ACC112 (cell line): ENCODE results near the gene ITK.

Source experiments
- H2AFZ ChIP-seq: fragments of 200-600 bp; sonication (generic); one replicate; pipeline ENCODE4 v1.6.0; 2017; ENCODE audit warnings: antibody characterized with exemption, low read length; ENCODE audit not compliant: unreplicated experiment
- H3K27ac ChIP-seq: fragments of 200-600 bp; sonication (generic); 2 replicates; pipeline ENCODE4 v1.5.1; 2014; ENCODE audit warnings: low read depth, mild to moderate bottlenecking, antibody characterized with exemption, low read length, moderate library complexity
- H3K27me3 ChIP-seq: fragments of 200-600 bp; sonication (generic); 2 replicates; pipeline ENCODE4 v1.6.1; 2014; ENCODE audit warnings: mild to moderate bottlenecking, antibody characterized with exemption, low read length, moderate library complexity, mixed read lengths; ENCODE audit not compliant: insufficient read depth
- H3K36me3 ChIP-seq: fragments of 200-600 bp; sonication (generic); 2 replicates; pipeline ENCODE4 v1.6.1; 2016; ENCODE audit warnings: mild to moderate bottlenecking, antibody characterized with exemption, low read length, moderate library complexity, mixed read lengths; ENCODE audit not compliant: insufficient read depth
- H3K4me1 ChIP-seq: fragments of 200-600 bp; sonication (generic); one replicate; pipeline ENCODE4 v1.6.1; 2016; ENCODE audit warnings: low read length, mixed read lengths; ENCODE audit not compliant: insufficient read depth, unreplicated experiment, control insufficient read depth
- H3K4me3 ChIP-seq: fragments of 200-600 bp; sonication (generic); 2 replicates; pipeline ENCODE4 v1.5.1; 2014; ENCODE audit warnings: mild to moderate bottlenecking, low read depth, low read length
- H3K79me2 ChIP-seq: fragments of 200-600 bp; sonication (generic); one replicate; pipeline ENCODE4 v1.6.0; 2016; ENCODE audit warnings: low read length; ENCODE audit not compliant: control insufficient read depth, unreplicated experiment, insufficient read depth

ITK gene

DNA sequence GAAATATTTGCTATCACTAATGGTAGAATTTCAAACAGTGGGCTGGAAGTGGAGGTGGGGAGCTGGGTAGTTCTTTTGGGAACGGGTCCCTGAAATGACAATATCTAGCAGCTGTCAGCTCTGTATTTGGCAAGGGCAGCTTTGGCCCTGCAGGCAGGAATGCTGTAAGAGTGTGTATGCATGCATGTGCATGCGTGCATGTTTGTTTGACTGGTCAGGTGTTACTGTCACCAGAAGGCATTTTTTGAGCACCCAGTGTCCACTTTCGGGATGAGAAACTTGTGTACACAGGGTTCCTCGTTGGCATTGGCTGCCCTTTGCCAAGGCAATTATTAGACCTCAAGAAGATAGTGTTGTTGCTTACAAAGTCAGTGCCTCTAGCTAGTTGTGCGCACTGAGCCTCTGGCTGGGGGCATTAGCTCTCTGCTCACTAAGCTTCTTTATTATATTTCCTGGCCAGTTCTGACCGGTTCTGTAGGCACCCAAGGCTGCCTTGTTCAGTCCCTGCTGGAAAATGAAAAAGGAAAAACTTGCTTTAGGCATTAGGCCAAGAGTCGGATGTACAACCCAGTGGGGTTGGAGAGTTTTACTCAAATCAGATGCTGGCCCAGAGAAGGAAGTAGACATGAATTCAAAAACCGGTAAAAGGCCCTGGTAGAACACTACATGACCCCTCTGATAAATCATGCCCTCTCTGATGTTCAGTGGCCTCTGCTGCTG lies 87.3 kb downstream of the ITK start:
- Histone ChIP-seq H2AFZ (no peak overlapping the region), H3K4me1 (no peaks in the 10 kb centered on the region), H3K4me3 (no peak overlapping the region), H3K27ac (no peak overlapping the region), H3K27me3 (peaks cover 44% of the 10 kb centered on the region), H3K36me3 (no peaks in the 10 kb centered on the region), H3K79me2 (no peaks in the 10 kb centered on the region)

DNA sequence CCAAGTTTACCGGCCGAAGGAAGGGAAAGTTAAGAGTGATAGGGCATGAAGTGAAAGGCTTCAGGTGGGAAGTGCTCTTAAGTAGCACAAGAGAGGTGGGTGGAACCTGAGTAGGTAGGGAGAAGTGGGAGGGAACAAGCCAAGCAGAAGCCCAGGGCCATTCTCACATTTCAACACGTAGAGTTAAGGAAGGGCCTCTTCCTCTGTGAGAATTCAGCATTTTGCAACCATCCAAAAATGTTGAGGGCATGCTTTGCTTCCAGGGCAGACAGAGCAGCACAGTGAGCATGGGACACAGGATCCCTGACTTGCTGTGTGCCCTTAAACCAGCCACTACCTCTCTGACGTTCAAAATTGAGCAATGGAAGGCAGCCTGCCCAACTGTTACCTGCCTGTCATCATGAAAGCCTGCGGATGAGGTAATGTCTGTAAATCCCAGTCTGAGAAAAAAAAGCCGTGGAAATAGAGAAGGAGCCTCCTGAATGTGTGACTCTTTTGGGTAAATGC lies 88.6 kb downstream of the ITK start:
- H3K4me1 ChIP-seq, result no peaks in the 10 kb centered on the region
- no peaks in the 10 kb centered on the region for H3K36me3 ChIP-seq
- H3K27me3 ChIP-seq, result peaks cover 31% of the 10 kb centered on the region
- no peak overlapping the region for H2AFZ ChIP-seq
- H3K79me2 ChIP-seq, result no peaks in the 10 kb centered on the region
- H3K4me3 ChIP-seq, result no peak overlapping the region
- H3K27ac ChIP-seq, result no peak overlapping the region

DNA sequence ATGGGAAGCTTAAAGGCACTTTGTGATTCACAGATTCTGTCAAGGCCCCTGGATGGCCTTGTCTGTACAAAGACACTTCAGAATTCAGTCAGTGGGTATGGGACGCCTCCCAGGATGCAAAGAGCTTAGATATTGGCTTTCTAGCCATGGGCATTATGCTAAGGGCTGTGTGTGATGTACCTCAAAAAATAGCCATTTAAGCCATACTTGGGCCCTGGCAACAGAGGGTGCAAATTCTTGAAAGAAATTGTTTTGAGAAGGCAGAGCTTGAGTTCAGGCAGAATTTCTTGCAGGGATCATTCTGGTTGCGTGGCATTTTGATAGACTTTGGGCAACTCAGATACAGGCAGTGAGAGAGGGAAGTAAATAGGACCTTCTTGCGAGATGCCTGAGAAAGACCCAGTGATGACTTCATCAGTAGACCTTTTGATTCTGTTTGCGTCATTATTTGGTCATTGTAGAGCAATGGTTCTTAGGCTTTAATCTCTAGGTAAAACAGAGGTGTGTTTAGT lies 89.2 kb downstream of the ITK start:
- Histone ChIP-seq H3K36me3 (no peaks in the 10 kb centered on the region), H3K27ac (no peak overlapping the region), H2AFZ (no peak overlapping the region), H3K4me3 (no peak overlapping the region), H3K27me3 (peaks cover 27% of the 10 kb centered on the region), H3K4me1 (no peaks in the 10 kb centered on the region), H3K79me2 (no peaks in the 10 kb centered on the region)

DNA sequence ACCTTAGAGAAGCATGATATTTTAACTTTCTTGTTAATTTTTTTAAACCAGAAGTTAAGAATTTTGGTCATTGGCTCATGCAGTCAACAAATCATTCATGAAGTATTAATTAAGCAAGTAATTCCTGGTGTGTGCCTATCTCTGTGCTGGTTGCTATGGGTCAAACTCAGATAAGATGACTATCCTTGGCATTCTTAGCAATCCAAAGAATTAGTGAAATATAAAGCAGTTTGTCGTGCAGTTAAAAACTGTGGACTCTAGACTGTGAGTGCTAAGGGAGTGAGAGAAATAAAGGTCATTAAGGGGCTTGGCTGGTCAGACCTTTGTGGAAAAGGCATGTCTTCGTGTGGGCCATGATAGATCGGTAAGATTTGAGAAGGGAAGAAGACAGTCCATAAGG lies 90.1 kb downstream of the ITK start:
- Histone ChIP-seq H3K36me3 (no peaks in the 10 kb centered on the region), H3K4me3 (no peak overlapping the region), H2AFZ (no peak overlapping the region), H3K4me1 (no peaks in the 10 kb centered on the region), H3K27me3 (peaks cover 21% of the 10 kb centered on the region), H3K27ac (no peak overlapping the region), H3K79me2 (no peaks in the 10 kb centered on the region)

DNA sequence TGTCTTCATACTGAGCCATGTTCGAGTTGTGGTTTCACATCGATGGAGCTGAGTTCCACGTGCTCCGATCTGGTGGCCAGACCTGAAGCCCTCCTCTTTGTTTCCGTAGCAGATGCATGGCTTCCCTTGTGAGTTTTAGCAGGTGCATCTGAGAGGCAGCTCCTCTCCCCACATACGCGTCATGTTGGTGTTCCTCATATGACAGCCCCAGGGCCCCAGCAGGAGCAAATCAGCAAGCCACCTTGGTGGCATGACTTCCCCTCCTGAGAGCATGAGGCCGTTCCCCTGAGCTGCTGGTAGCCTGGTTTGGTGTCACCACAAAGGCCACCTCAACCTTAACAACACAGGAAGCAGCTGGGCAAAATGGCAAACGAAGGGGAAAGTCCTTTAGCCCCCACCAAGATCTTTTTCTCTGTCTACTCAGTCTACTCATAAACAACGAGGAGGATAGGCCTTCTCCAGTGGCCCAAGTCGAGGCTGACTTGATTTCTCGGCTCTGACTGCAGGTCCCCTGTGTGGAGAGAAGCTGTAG lies 91.2 kb downstream of the ITK start:
- Histone ChIP-seq H3K4me3 (no peak overlapping the region), H3K79me2 (no peaks in the 10 kb centered on the region), H3K36me3 (no peaks in the 10 kb centered on the region), H3K27ac (no peak overlapping the region), H3K27me3 (peaks cover 16% of the 10 kb centered on the region), H3K4me1 (no peaks in the 10 kb centered on the region), H2AFZ (no peak overlapping the region)

DNA sequence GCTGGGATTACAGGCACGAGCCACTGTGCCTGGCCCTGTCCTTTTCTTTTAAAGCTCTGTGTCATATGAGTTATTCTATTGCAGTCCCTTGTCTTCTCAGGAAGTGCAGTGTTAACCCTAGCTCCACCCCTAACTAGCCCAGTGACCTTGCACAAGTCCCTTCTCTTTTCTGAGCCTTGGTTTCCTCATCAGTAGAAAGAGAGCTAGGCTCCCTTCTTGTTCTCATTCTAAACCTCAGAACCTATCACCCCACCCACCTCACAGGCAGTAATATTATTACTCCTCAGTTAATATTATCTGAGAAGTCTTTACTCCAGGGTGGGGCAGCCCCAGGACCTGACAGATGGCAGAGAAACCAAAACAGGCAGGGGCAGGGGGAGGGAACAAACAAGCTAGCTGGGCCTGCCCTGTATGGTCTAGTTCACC lies 92.5 kb downstream of the ITK start:
- Histone ChIP-seq H3K79me2 (no peaks in the 10 kb centered on the region), H3K4me3 (no peak overlapping the region), H3K27me3 (0 out of 2 replicates have a peak, but pooled peaks cover 6% of the 10 kb centered on the region), H2AFZ (no peak overlapping the region), H3K27ac (no peak overlapping the region), H3K36me3 (no peaks in the 10 kb centered on the region), H3K4me1 (no peaks in the 10 kb centered on the region)

DNA sequence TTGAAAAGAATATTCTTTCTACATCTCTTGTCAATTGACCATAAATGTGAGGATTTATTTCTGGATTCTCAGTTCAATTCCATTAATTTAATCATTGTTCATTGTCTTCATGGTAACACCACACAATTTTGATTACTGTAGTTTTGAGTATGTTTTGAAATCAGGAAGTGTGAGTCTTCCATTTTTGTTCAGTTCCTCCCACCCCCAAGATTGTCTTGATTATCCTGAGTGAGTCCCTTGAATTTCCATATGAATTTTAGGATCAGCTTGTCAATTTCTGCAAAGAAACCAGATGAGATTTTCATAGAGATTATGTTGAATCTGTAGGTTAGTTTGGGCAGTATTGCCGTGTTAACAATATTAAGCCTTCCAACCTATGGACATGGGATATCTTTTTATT lies 94.8 kb downstream of the ITK start:
- Histone ChIP-seq H3K27me3 (no peaks in the 10 kb centered on the region), H3K36me3 (no peaks in the 10 kb centered on the region), H3K4me3 (no peak overlapping the region), H3K79me2 (no peaks in the 10 kb centered on the region), H3K4me1 (no peaks in the 10 kb centered on the region), H2AFZ (no peak overlapping the region), H3K27ac (no peak overlapping the region)

DNA sequence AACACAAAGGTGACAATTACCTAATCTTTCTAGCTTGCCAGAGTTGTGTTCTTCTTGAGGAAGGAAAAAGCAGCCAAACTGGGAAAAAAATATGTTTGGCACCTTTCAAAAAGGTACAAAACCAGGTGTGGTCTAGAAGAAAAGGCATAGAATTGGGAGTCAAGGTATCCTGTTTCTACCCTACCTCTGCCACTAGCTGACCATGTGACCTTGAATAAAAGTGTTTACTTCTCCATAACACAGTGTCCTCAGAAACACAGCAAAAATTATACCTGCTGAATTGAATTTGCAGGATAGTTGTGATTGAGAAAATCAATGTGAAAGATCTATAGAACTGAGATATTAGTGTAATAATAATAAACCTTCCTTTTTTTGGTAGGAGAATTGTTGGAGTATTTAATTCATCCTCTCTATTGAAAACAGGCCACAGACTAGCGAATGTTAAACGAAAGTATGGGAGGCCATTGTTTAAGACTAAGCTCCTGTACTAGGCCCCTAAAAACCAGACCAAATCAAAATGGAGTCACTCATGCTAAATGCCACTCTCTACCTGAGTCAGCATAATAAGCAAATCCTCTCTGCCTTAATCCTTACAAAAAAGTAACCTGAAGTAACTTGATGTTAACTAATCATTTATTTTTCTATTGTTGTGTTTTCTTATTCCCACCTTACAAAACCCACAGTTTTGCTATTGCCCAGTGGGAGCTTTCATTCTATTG lies 97.8 kb downstream of the ITK start:
- H3K27ac ChIP-seq, result no peak overlapping the region
- no peaks in the 10 kb centered on the region for H3K79me2 ChIP-seq

DNA sequence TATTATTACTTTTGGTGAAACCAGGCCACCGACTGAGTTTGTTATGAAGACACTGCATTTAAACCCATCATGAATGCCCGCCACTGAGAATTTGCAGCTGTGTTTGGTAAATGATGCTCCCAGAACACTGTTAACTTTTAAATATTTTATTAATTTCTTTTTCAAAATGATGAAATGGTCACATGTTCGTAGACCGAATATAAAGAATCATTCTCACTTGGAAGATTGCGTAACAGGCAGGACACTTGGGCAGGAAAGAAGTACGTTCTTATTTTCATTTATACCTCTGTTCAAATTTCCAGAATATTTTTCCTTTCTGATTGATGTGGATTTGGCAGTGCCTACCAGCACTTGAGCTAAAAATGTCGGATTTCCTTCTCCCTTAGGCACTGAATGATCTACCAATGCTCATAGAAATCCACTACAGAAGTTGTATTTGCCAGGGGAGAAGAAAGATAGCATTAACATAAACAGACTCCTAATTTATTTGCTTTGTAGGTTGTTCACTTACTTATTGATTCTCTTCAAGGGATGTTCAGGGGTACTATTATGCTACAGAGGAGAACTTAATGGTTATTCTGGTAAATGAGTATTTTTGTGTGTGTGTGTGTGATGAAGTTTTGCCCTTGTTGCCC lies 99.1 kb downstream of the ITK start:
- Histone ChIP-seq H3K79me2 (no peaks in the 10 kb centered on the region), H3K27ac (no peak overlapping the region), H3K4me1 (peaks cover 7% of the 10 kb centered on the region), H3K4me3 (no peak overlapping the region), H3K36me3 (no peaks in the 10 kb centered on the region), H2AFZ (no peak overlapping the region), H3K27me3 (no peaks in the 10 kb centered on the region)

More for the DNA sequence above, 97.8 kb downstream of the ITK start:
- no peak overlapping the region for H3K4me3 ChIP-seq
- H2AFZ ChIP-seq, result no peak overlapping the region
- peaks cover 7% of the 10 kb centered on the region for H3K4me1 ChIP-seq
- no peaks in the 10 kb centered on the region for H3K27me3 ChIP-seq
- no peaks in the 10 kb centered on the region for H3K36me3 ChIP-seq

DNA sequence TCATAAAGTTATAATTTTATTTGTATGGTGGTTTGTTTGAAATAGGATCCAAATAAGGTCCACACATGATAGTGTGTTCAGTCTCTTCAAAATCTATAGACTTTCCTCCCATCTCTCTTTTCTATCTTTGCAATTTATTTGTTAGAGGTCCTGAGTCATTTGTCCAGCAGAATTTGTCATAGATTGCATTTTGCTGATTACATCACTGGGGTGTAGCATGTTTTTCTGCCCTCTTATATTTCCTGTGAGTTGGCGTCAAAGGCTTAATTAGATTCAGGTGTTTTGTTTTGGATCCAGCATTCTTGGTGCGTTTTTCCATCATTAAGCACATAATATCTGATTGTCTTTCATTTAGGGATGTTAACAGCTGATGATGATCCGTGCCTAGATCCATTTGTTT lies 100.3 kb downstream of the ITK start:
- Histone ChIP-seq H3K27ac (no peak overlapping the region), H3K27me3 (no peaks in the 10 kb centered on the region), H3K4me1 (peaks cover 7% of the 10 kb centered on the region), H3K79me2 (no peaks in the 10 kb centered on the region), H2AFZ (no peak overlapping the region), H3K36me3 (no peaks in the 10 kb centered on the region), H3K4me3 (no peak overlapping the region)
